Fibroblast of mammary gland (primary cell): ENCODE measurements around the gene HSDL1.
A peak's percentile ranks its signal among the peaks of the same experiment; 100 is the strongest.

Source experiments
- DNase-seq: peaks from one replicate; pipeline ENCODE4 v3.0.0-alpha.2; 2010; ENCODE audit warnings: low read depth
- H3K4me3 ChIP-seq: 2 replicates; pipeline ENCODE4 v1.5.1; 2011; ENCODE audit warnings: low read depth, mild to moderate bottlenecking, low read length, moderate library complexity; ENCODE audit not compliant: control insufficient read depth
- CTCF ChIP-seq: conservative IDR thresholded peaks from 2 replicates; pipeline ENCODE4 v1.5.1; 2011; ENCODE audit warnings: low read depth, low read length, inconsistent platforms; ENCODE audit not compliant: control insufficient read depth, insufficient read depth

The HSDL1 gene

GRCh38 chr16:84138824-84139627 is 6.0 kb downstream of the HSDL1 start:
- no peak overlapping the region for H3K4me3 ChIP-seq
- peak; percentile 49 for DNase-seq
- no peak for TF ChIP-seq CTCF

GRCh38 chr16:84138500-84138823 is 6.5 kb downstream of the HSDL1 start:
- DNase-seq: no peak
- H3K4me3 ChIP-seq: no peak overlapping the region
- no peak for TF ChIP-seq CTCF

GRCh38 chr16:84137769-84138357 is 7.1 kb downstream of the HSDL1 start:
- no peak overlapping the region for H3K4me3 ChIP-seq
- TF ChIP-seq CTCF: no peak
- no peak for DNase-seq

GRCh38 chr16:84137287-84137686 is 7.7 kb downstream of the HSDL1 start:
- H3K4me3 ChIP-seq: no peak overlapping the region
- TF ChIP-seq CTCF: no peak
- DNase-seq: no peak

- TF ChIP-seq CTCF: no peak
- no peak overlapping the region for H3K4me3 ChIP-seq
- DNase-seq: no peak
These were observed 8.4 kb downstream of the HSDL1 start for GRCh38 chr16:84136331-84137125.

- no peak for DNase-seq
- H3K4me3 ChIP-seq: no peak overlapping the region
- TF ChIP-seq CTCF: no peak
These were observed 12.3 kb downstream of the HSDL1 start for GRCh38 chr16:84132527-84133285.
